HK-2 (cell line): ENCODE measurements around the gene TBCB.

Experiments
- DNase-seq: peaks from one replicate; pipeline ENCODE4 v3.0.0-alpha.2; 2018; ENCODE audit not compliant: unreplicated experiment

Gene TBCB

DNA sequence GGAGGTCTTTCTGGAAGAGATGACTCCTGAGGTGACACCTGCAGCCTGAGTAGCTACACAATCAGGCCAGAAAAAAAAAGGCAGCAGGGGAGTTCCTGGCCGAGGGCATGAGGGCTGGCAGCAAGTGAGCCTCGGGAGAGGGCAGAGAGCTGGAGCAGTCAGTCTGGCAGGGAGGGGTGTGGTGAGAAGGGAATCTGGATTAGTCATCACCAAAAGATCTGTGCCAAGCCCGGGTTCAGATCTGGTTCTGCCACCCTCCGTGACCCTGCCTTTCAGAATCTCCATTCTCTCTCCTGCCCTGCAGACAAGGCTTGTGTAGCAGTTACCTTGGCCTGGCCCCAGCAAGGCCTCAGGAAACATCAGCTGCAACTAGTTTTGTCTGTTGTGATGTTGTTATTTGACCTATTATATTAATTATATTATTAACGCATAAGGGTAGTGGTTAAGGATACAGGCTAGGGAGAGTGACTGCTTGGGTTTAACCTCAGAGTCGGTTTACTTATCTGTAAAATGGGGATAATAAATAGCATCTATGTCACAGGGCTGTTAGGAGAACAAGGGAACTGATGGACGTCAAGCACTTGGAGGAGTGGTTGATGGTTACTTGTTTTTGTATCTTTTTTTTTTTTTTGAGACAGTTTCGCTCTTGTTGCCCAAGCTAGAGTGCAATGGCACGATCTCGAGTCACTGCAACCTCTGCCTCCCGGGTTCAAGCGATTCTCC is 21.9 kb downstream of the TBCB start:
- DNase-seq, result peak; percentile 59

DNA sequence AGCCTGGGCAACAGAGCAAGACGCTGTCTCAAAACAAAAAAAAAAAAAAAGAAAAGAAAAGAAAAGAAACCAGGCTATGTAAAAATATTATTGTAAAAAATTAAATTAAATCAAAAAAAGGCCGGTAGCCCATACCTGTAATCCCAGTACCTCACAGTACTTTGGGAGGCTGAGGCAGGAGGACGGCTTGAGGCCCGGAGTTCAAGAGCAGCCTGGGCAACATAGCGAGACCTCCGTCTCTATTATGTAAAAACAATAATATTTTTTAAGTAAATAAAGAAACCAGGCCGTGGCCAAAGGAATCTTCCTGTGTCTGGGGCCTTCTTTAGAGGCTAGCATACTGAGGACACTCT is 23.8 kb downstream of the TBCB start:
- DNase-seq, result no peak

- DNase-seq, result peak; percentile 99
Observed at GRCh38 chr19:36139473-36140303, 24.4 kb downstream of the TBCB start, which contains the start of gene CAPNS1. TSS of gene CAPNS1 (plus strand) at chr19:36140066. CDS start at chr19:36141012, 946 bp downstream.

DNA sequence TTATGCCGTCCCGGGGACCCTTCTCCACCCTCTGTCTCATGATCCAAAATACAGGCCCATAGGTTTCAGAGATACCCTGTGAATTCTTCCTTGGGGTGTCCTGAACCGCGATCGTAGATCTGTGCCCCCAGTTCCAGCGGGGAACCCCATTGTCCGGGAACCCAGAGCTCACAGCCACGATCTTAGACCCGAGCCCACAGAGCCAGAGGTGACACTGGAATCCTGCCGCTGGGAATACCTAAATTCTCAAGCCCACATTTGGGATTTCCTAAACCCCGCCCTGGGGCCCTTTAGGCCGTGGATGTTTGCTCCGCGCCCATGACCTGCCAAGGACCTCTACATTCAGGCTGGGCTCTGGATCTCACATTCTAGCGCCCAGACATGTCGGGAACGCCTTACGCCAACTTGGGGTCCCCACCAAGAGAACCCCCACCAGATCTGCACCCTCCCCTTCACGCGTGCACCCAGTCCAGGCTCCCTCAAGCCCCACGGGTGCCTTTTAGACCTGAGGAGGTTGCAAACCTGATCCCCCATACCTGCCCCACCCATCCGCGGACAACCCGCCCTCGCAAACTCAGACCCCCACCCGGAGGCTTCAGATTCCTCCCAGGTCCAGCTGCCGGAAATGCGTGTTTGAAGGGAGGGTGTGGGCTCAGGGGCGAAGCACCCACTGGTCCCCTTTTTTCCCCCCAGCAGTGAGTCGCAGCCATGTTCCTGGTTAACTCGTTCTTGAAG is 25.2 kb downstream of the TBCB start:
- peak; percentile 74 for DNase-seq

DNA sequence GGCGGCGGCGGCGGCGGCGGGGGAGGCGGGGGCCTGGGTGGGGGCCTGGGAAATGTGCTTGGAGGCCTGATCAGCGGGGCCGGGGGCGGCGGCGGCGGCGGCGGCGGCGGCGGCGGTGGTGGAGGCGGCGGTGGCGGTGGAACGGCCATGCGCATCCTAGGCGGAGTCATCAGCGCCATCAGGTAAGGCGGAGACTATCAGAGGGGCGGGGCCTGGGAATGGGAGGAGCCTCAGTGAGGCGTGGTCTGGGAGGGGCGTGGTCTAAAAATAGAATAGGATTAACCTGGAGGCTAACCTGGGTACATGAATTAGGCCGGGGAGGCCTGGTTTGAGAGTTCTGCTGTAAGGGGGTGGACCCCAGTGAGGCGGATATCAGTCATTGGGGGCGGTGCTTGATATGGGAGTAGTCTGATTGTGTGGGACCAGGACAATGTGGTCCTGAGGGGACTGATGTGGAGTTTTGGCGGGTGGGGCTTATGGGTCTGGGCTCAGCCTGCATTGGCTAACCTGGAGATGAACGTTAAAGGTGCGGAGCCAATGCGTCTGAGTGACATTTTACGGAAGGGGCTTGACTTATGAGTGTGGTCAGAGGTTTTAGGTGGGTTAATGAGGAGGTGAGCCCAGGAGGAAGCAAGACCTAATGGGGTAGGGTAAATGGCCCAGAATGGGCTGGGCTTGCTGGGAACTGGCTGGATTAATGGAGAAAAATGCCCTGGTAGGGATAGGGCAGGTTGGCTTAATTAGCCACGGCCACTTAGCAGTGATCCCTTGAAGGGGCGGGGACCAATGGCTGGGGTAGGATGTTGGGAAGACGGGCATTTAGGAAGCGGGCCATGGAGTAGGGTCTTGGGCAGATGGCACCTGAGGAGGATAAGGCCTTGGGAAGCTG is 26.0 kb downstream of the TBCB start:
- peak; percentile 90 for DNase-seq

- DNase-seq, result no peak
Observed at GRCh38 chr19:36142046-36142445, 26.8 kb downstream of the TBCB start.

- DNase-seq, result no peak
Observed at GRCh38 chr19:36142496-36142895, 27.2 kb downstream of the TBCB start.

- no peak for DNase-seq
Observed at GRCh38 chr19:36144624-36145023, 29.4 kb downstream of the TBCB start.

DNA sequence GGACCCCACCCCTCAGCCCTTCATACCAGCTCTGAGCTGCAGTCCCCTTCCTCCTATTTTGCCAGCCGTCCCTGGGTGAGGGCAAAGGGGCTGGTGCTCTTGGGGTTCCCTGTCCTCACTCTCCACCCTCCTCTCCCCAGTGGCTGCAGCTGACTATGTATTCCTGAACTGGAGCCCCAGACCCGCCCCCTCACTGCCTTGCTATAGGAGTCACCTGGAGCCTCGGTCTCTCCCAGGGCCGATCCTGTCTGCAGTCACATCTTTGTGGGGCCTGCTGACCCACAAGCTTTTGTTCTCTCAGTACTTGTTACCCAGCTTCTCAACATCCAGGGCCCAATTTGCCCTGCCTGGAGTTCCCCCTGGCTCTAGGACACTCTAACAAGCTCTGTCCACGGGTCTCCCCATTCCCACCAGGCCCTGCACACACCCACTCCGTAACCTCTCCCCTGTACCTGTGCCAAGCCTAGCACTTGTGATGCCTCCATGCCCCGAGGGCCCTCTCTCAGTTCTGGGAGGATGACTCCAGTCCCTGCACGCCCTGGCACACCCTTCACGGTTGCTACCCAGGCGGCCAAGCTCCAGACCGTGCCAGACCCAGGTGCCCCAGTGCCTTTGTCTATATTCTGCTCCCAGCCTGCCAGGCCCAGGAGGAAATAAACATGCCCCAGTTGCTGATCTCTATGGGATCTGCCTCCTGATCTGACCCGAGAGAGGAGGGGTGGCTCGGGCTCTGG is 34.6 kb downstream of the TBCB start:
- no peak for DNase-seq

DNA sequence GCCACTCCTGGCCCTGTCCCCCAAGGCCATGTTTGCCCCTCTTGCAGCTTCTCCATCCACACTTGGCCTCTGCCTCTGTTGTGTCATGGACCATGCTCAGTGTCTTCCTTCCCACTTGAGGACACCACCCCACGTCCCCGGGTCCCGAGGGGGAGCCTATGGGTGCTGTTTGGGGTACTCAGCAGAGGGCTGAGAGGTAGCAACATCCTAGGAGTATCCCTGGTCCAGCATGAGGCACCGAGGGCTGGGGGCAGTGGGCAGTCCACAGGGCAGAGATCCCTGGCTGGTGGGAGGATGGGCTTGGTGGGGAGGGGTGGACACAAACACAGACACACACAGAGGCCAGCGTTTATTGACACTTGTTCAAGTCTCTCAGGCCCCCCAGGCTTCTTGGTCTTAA is 35.3 kb downstream of the TBCB start:
- no peak for DNase-seq

DNA sequence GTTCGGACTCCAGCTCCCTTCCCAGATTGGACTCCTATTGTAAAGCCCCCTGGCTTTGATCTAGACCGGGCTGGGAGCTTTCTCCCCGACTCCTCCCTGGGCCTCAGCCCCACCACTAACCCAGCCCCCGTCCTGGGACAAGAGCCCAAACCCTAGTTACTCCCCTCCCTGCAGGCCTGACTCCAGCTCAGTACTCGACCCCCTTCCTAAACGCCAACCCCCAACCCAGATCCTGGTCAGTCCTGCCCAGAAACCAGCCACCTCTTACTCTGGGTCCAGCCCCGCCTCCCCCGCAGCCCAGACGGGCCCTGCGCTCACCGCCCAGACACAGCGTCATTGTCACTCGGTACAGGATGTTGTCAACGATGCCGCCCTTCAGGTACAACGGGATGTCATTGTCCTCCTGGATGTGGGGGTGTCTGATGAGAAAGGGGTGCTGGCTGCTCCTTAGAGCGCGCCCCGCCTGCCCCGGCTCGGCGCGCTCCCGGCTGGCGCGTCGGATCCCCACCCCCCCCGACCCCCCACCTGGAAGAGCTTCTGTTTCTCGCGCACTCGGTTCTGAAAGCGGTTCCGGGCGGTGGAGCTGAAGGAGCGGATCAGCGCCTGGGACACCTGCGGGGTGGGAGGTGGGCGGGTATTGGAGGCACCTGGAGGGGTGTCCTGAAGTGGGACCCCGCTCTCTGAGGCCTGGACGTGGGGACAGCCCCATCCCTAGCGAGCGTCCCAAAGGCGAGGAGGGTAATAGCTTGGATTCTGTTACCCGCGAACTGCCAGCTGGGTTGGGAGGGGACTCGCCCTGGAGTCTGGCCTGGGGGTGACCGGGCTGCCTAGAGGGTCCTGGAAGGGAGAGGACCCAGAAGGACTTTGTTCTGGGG is 36.1 kb downstream of the TBCB start:
- no peak for DNase-seq

- no peak for DNase-seq
Observed at GRCh38 chr19:36152019-36152351, 36.7 kb downstream of the TBCB start.

DNA sequence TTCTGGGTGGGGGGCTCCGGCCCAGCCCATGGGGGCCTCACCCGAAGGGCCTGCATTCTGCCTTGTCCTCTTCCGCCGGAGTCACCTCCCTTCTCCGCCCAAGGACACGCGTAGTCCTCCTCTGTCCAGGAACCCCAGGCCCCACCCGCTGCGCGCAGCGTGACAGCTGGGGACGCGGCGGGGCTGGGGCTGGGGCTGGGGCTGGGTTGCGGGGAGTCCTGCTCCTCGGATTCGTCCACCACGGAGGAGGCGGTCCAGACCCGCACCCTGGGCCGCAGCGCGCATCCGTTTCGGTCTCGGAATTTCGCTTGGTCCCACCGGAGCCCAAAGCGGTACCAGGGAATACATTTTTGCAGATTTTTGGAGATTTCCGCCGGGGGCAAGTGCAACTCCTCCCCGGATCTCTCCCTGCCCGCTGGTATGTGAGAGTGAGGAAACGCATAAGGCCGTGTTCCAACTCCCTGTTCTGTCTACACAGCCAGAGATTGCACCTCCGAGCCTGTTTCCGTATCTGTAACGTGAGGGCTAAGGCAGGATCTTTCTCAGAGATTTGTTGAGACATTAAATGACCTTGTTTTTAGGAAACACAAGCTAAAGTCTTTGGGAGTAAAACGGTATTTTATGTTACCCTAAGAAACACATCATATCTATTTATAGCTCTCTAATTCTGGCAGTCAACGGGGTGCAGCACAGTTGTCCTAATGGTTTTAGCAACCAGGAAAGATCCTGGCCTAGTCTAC is 37.3 kb downstream of the TBCB start, which contains the start of gene COX7A1:
COX7A1 (minus strand) TSS at position 96 of the 740 bp plus-strand sequence; CDS start at position 56, 40 bp downstream.
- no peak for DNase-seq

DNA sequence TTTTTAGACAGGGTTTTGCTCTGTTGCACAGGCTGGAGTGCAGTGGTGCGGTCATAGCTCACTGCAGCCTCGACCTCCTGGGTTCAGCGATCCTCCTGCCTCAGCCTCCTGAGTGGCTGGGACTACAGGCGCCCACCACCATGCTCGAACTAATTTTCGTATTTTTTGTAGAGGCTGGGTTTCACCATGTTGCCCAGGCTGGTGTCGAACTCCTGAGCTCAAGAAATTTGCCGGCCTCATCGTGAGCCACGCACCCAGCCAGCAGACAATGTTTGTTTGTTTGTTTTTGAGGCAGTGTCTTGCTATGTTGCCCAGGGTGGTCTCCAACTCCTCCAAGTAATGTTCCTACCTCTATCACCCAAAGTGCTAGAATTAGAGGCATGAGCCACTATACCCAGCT is 37.9 kb downstream of the TBCB start:
- no peak for DNase-seq

- no peak for DNase-seq
Observed at GRCh38 chr19:36160821-36161596, 45.7 kb downstream of the TBCB start.

DNA sequence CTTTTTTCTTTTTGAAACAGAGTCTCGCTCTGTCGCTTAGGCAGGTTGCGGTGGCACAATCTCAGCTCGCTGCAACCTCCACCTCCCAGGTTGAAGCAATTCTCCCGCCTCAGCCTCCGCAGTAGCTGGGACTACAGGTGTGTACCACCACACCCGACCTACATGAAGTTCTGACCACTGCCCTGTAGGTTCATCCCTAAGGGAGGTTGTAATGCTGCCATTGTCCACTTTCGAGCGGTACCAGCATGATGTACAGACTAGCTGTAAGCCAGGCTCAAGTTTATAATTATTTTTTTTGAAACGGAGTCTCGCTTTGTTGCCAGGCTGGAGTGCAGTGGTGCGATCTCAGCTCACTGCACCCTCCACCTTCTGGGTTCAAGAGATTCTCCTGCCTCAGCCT is 48.5 kb downstream of the TBCB start:
- no peak for DNase-seq

DNA sequence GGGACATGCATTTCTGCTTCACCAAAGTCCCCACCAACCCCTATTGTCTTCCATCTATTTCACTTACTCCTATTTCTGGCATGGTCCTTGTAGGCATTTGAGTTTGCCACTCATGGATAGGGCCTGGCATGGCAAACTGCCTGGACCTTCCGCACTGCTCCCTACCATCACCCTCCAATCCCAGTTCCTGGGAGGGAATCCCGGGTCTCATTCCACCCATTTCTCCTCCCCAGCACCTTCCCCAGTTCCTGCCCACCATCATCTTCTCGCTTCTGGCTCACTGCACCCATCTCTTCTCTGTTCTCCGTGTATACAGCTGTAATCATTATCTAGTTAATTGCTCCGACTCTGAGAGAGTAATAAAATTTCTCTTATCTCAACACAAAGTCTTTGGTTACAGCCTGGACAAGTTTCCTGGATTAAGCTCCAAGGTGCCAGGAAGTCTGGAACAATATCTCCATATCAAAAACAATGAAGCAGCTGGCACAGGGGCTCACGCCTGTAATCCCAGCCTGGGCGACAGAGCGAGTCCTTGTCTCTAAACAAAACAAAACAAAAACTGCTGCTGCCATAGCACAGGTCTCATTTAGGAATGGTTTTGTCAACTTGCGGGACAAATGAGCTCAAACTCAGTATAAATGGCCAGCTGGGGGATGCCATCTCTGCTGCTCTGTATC is 54.0 kb downstream of the TBCB start:
- no peak for DNase-seq

GRCh38 chr19:36172852-36173251 is 57.6 kb downstream of the TBCB start:
- no peak for DNase-seq
